GM19328 (cell line): ENCODE data around the gene YAP1.

Experiments used
- ATAC-seq: cut with Tn5 transposase; IDR thresholded peaks from one replicate; pipeline ENCODE4 v1.9.1; 2021; ENCODE audit warnings: mild to moderate bottlenecking, moderate library complexity; ENCODE audit not compliant: unreplicated experiment

The YAP1 gene

DNA sequence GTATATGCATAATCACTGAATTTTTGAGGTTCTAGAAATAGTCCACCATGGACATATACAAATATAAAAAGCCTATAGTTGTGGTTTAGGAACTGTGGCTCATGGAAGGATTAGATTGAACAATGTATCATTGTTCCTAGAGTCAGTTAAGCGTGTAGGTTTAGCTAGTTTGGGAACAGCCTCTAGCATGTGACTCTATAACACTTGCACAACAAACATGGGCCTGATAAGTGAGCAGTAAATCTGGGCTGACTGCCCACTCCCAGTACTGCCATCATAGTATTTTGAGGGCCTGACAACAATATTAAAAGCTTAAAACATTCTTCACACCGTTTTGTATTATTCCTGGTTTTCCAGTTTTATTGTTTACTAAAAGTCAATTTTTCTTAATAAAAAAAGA, 47.0 kb downstream of the YAP1 start:
- ATAC-seq: no peak

- ATAC-seq: no peak
These were observed 48.0 kb downstream of the YAP1 start for GRCh38 chr11:102158164-102158735.

GRCh38 chr11:102163368-102163767, 53.1 kb downstream of the YAP1 start:
- ATAC-seq: no peak

GRCh38 chr11:102166175-102167064, 56.2 kb downstream of the YAP1 start:
- no peak for ATAC-seq

DNA sequence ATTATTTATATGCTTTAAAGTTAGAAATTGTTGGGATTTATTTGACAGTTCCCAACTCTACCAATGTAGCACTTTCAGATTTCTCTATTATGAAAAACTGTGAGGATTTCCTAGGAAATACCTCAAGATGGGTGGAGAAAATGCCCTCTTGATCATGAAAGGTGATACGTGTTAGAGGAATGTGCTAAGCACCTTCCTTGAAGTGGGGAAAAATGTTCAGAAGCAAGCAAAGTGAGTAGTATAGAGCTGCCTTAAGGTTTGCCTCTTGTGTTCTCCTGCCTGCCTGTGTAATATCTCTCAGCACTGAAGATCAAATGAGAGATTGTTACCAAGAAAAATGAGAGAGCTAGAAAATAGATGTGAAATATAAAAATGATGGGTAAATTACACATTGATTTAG, 58.2 kb downstream of the YAP1 start:
- no peak for ATAC-seq

GRCh38 chr11:102171101-102171500, 60.9 kb downstream of the YAP1 start:
- no peak for ATAC-seq

GRCh38 chr11:102172127-102172848, 62.0 kb downstream of the YAP1 start:
- no peak for ATAC-seq

GRCh38 chr11:102177126-102177525, 66.9 kb downstream of the YAP1 start:
- no peak for ATAC-seq

- ATAC-seq: no peak
These were observed 67.9 kb downstream of the YAP1 start for GRCh38 chr11:102177974-102178631.

GRCh38 chr11:102179371-102179770, 69.1 kb downstream of the YAP1 start:
- ATAC-seq: no peak

- no peak for ATAC-seq
These were observed 74.2 kb downstream of the YAP1 start for GRCh38 chr11:102184269-102184987.

DNA sequence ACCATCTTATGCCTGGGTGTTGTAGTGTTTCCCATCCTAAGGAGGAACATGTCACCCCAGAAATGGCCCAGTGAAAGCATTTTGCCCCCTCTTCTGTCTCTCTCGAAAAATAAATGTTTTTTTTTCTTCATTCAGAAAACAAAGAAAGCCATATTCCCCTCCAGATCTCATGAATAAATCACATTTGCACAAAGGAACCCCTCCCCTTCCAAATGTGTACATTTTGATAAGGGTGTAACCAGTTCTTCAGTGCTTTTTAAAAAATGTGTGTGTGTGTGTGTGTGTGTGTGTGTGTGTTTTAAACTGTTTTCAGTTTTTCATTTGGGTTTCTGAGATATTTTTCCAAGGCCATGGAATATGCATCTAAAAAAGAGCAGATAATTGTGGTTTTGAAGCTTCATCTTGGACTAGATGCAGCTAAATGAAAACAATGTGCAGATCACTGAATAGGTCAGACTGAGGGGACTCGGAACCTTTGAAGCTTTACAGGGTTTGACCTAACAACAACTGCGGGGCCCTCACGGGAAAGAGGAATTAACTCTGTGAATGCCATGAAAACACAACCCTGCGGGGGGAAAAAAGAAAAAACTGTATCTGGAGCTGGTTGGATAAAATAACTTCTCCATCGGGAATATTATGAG, 76.4 kb downstream of the YAP1 start:
- ATAC-seq: no peak

- ATAC-seq: no peak
These were observed 77.3 kb downstream of the YAP1 start for GRCh38 chr11:102187416-102188151.

DNA sequence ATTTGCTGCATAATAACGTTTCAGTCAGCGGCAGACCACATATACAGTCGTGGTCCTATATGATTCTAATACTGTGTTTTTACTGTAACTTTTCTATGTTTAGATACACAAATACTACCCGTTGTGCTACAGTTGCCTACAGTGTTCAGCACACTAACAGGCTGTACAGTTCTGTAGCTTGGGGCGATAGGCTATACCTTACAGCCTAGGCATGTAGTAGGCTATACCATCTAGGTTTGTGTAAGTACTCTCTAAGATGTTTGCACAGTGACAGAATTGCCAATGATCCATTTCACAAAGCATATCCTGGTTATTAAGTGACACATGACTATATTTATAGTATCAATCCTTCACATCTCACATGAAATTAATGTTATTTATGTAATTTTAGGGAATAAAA, 78.2 kb downstream of the YAP1 start:
- ATAC-seq: no peak

GRCh38 chr11:102191832-102192231, 81.6 kb downstream of the YAP1 start:
- ATAC-seq: no peak

DNA sequence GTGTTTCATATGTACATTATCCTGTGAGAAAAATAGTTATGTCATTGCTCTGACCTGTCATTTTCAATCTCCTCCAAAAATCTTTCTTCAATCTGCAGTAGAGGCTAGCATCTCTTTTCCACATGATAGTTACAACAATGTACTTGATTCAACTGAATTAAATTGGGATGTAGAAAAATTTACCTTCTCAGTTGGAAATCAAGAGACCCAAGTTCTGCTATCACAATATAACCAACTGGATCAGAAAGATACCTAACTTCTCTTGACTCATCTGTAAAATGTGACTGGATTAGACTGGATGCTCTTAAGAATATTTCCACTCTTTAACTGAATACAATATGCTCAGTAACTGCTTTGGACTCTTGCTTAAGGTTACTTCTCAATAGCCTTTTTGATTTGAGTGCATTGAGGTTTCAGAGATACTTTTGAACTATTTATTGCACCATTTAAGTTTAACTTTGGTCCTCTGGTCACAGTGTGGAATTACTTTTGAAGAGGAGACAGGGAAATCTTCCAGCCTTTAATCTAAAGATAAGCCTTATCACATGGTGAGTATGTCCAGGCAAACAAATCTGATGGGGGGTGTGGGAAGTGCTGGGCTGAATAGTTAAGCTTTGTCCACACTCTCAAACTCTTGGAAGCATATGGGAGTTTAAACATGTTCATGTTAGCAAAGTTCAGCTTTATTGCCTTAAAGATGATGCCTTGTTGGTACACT, 82.3 kb downstream of the YAP1 start:
- ATAC-seq: no peak

DNA sequence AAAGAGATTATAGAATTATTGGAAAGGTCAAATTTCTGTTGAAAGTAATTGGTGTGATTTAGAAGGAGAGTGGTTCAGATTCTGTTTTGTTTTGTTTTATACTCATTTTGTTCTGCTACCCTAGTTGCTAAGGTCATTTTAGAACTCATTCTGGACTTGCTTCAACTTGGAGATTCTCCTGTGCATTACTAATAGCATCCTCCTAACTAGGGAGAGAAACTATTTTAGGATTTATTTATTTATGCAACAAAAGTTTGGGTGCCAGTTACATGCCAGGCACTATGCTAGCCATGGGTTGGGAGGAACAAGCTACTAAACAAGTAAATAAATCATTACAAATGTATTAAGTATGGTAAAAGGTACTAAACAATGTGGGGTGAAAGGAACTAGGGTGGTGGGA, 84.0 kb downstream of the YAP1 start:
- ATAC-seq: no peak

- ATAC-seq: no peak
These were observed 84.7 kb downstream of the YAP1 start for GRCh38 chr11:102194990-102195389.

GRCh38 chr11:102196351-102196750, 86.1 kb downstream of the YAP1 start:
- no peak for ATAC-seq
